Measurements from ENCODE around the gene NKAPL. TPM values are rescaled to one million over a fixed set of nuclear protein-coding genes. Genes with fewer than 3 reads are reported as not detected.
A peak's percentile ranks its signal among the peaks of the same experiment; 100 is the strongest.

The NKAPL gene
- total RNA-seq, 4 donors from 2014 or later = 2.8 to 6.7 (median 4.7) TPM

DNA sequence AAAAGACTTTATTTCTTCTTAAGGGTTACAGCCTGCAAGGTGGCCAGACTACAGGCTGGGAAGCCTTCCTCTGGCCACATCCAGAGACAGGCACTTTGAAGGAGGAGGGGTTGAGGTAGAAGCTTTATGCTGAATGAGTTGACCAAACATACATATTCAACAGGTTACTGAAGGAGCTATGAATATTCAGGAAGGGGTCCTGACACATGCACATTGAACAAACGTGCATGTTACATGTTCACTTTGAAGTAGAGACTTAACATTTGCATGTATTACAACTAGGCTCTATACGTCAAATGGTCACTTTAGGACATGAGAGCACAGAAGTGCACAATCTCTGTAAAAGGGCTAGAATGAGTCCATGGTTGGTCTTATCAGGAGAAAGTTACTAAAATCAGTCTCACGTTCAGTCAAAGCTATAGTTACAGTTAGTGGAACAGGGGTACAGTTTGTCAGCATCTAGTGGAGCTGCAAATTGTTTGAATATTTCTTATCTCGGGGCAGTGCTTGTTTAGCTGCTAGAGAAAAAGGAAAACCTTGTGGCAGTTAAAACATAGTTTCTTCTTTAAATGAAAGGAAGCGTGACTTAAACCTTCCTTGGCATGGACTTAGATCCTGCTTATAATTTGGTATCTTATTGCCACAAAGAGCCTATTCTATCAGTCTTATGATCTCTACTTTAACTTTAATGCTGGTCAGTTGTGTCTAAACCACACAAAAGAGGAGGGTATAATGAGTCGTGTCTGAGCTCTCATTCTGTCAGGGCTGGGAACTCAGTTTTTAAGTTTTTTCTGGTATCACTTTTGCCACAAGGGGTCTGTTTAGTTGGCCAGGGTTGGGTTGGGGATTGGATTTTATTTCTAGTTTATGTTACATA, 38.6 kb upstream of the NKAPL start:
- WGBS = 36% methylated on average over 6 of the region's 6 CpGs
- H3K36me3 ChIP-seq = no peaks in the 10 kb centered on the region
- peaks cover 14 to 23% (median 18%) of the 10 kb centered on the region in 4 donors for H3K4me1 ChIP-seq
- intact Hi-C loops (cut with DNase I) = no loop called here
- no peak for TF ChIP-seq POLR2AphosphoS5 (IDR thresholded peaks at IDR 0.05)
- H3K4me3 ChIP-seq = no peak overlapping the region
- H3K27me3 ChIP-seq = peaks cover 0 to 31% (median 4%) of the 10 kb centered on the region in 4 donors
- no peak overlapping the region for H3K27ac ChIP-seq (replicated peaks in 1 of 4)
- H3K9me3 ChIP-seq = no peaks in the 10 kb centered on the region
- no peak for DNase-seq (ENCODE audit: extremely low spot score)

DNA sequence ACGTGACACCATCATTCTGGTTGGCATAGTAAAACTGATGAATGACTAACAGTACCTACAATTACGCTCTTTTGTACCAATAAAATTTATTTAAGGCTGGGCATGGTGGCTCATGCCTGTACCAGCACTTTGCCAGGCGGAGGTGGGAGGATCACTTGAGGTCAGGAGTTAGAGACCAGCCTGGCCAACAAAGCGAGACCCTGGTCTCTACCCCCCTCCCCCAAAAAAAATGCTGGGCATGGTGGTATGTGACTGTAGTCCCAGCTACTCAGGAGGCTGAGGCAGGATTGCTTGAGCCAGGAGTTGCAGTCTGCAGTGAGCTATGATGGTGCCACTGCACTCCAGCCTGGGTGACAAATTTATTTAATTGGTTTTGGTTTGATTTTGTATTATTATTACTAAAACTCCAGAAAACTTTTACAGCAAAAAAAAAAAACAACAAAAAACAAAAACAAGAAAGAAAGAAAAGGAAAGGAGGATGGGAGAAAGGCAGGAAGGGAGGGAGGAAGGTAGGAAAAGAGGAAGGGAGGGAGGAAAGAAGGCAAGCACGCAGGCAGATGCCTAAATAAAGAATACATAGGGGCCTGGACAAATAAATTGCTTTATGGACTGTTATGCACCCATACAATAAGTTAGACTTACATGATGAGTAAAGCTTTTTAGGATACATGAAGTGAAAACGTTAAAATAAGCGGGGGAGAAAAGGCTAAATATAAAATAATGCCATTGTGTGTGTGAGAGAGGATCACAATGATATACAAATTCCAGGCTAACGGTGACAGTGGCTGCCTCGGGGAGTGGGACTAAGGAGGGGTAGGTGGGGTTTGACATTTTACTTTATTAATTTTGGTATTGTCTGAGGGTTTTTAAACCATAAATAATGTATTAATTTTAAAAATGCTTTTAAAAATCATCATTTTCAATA, 34.7 kb upstream of the NKAPL start:
- H3K27ac ChIP-seq (replicated peaks in 1 of 4) = peak overlapping the region; percentile 81 to 88 (median 84)

DNA sequence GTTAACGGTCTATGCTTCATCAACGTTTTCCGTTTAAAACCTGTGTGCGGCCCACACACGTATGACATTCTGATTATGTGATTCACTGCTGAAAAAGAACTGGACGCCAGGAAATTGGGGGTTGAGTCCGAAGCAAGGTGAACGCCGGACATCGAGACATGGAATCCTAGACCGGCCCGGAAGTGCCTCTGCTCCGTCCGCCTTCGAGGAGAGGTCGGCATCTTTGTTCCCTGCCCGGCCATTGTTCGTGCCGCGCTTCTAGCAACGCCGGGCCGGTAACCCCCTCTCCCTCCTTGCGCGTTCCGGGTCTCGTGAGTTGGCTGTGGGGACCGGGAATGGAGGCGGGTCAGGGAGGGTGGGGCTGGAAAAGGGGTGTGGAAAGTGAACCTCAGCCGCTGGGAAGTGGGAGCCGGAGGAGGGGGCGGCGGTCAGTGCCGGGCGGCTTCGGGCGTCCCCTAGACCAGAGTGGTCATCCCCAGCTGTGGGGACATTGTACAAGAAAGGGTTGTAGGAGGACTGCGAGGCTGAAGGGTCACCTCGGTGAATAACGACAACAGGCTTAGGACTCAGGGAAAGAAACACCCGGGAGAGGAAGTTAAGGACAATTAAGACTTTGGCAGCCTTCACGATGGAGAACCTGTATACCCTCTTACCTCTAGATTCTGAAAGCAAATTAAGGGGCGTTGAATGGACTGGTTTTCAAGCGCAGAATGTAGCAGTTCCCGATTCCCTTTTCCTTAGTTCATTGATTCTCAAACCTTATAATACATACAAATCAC, 33.9 kb upstream of the NKAPL start, which contains the start of gene ZSCAN9:
Gene ZSCAN9, plus strand, starts transcription at position 220 of the 779 bp plus-strand sequence. CDS start 1,810 bp downstream, outside the sequence.
- Histone ChIP-seq H3K4me1 (peaks cover 10 to 27% (median 17%) of the 10 kb centered on the region in 4 donors), H3K36me3 (peaks cover 27 to 34% (median 33%) of the 10 kb centered on the region in 4 donors), H3K27me3 (peaks cover 0 to 19% (median 0%) of the 10 kb centered on the region in 4 donors), H3K9me3 (no peaks in the 10 kb centered on the region), H3K27ac (replicated peaks in 1 of 4) (peak within 1 kb of the TSS; percentile 81 to 88 (median 84)), H3K4me3 (peak within 1 kb of the TSS; percentile 69 to 89 (median 79))
- DNase-seq (ENCODE audit: extremely low spot score) = peak; percentile 95
- TF ChIP-seq POLR2AphosphoS5 (IDR thresholded peaks at IDR 0.05) (peak; percentile 73 to 80), POLR2A (IDR thresholded peaks at IDR 0.05; ENCODE audit: low read depth) (no peak)
- intact Hi-C loops (cut with DNase I) = loop anchor here (5.0 kb wide), 2 partner anchors 37 to 83 kb away; partner anchors contain the start of gene ZKSCAN8
- under 1% methylated on average over 23 of the region's 45 CpGs for WGBS

More for the DNA sequence above, 34.7 kb upstream of the NKAPL start:
- H3K27me3 ChIP-seq = peaks cover 0 to 19% (median 0%) of the 10 kb centered on the region in 4 donors
- intact Hi-C loops (cut with DNase I) = loop anchor here (5.0 kb wide), 2 partner anchors 38 to 82 kb away; partner anchors contain the start of gene ZKSCAN8
- WGBS = 54% methylated on average over 9 of the region's 9 CpGs
- H3K4me3 ChIP-seq = peak overlapping the region; percentile 69 to 89 (median 79)
- peaks cover 18 to 25% (median 24%) of the 10 kb centered on the region in 4 donors for H3K36me3 ChIP-seq
- peaks cover 10 to 29% (median 17%) of the 10 kb centered on the region in 4 donors for H3K4me1 ChIP-seq
- H3K9me3 ChIP-seq = no peaks in the 10 kb centered on the region
- TF ChIP-seq, protein P1, sequence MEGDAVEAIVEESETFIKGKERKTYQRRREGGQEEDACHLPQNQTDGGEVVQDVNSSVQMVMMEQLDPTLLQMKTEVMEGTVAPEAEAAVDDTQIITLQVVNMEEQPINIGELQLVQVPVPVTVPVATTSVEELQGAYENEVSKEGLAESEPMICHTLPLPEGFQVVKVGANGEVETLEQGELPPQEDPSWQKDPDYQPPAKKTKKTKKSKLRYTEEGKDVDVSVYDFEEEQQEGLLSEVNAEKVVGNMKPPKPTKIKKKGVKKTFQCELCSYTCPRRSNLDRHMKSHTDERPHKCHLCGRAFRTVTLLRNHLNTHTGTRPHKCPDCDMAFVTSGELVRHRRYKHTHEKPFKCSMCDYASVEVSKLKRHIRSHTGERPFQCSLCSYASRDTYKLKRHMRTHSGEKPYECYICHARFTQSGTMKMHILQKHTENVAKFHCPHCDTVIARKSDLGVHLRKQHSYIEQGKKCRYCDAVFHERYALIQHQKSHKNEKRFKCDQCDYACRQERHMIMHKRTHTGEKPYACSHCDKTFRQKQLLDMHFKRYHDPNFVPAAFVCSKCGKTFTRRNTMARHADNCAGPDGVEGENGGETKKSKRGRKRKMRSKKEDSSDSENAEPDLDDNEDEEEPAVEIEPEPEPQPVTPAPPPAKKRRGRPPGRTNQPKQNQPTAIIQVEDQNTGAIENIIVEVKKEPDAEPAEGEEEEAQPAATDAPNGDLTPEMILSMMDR (IDR thresholded peaks at IDR 0.05) = no peak
- TF ChIP-seq POLR2AphosphoS5 (IDR thresholded peaks at IDR 0.05) (no peak), EP300 (IDR thresholded peaks at IDR 0.05) (no peak), POLR2A (IDR thresholded peaks at IDR 0.05; ENCODE audit: low read depth) (no peak)
- no peak for DNase-seq (ENCODE audit: extremely low spot score)

DNA sequence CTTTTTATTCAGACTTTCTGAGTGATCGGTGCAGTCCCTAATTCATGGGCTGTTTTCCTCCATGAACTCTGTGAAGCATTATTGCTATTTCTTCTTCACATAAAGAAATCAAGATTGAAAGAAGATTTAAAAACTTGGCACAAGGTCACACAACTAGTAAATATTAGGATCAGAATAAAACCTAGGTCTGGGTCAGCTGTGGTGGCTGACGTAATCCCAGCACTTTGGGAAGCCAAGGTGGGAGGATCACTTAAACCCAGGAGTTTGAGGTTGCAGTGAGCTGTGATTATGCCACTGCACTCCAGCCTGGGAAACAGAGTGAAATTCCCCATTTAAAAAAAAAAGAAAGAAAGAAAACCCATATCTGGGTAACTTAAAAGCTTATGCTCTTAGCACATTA, 32.6 kb upstream of the NKAPL start:
- TF ChIP-seq POLR2AphosphoS5 (IDR thresholded peaks at IDR 0.05) (no peak), EP300 (IDR thresholded peaks at IDR 0.05) (no peak), POLR2A (IDR thresholded peaks at IDR 0.05; ENCODE audit: low read depth) (no peak)
- TF ChIP-seq, protein P1 (IDR thresholded peaks at IDR 0.05) = no peak
- intact Hi-C loops (cut with DNase I) = loop anchor here (5.0 kb wide), 2 partner anchors 36 to 84 kb away; partner anchors contain the start of gene ZKSCAN8
- Histone ChIP-seq H3K27me3 (peaks cover 0 to 13% (median 0%) of the 10 kb centered on the region in 4 donors), H3K9me3 (no peaks in the 10 kb centered on the region), H3K4me3 (no peak overlapping the region), H3K36me3 (peaks cover 29 to 46% (median 44%) of the 10 kb centered on the region in 4 donors), H3K4me1 (peaks cover 10 to 27% (median 17%) of the 10 kb centered on the region in 4 donors), H3K27ac (replicated peaks in 1 of 4) (no peak overlapping the region)
- 84% methylated on average over 2 of the region's 2 CpGs for WGBS
- no peak for DNase-seq (ENCODE audit: extremely low spot score)

DNA sequence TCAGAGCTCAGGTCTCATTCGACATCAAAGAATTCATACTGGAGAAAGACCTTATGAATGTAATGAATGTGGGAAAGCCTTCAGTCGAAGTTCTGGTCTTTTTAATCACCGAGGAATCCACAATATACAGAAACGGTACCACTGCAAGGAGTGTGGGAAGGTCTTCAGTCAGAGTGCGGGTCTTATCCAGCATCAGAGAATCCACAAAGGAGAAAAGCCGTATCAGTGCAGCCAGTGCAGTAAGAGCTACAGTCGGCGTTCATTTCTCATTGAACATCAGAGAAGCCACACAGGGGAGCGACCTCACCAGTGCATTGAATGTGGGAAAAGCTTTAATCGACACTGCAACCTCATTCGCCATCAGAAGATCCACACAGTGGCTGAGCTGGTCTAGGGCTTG, 26.3 kb upstream of the NKAPL start:
- TF ChIP-seq POLR2AphosphoS5 (IDR thresholded peaks at IDR 0.05) (no peak), POLR2A (IDR thresholded peaks at IDR 0.05; ENCODE audit: low read depth) (no peak), EP300 (IDR thresholded peaks at IDR 0.05) (no peak)
- TF ChIP-seq, protein P1 (IDR thresholded peaks at IDR 0.05) = no peak
- intact Hi-C loops (cut with DNase I) = no loop called here
- no peaks in the 10 kb centered on the region for H3K9me3 ChIP-seq
- no peak overlapping the region for H3K27ac ChIP-seq (replicated peaks in 1 of 4)
- peaks cover 43 to 73% (median 61%) of the 10 kb centered on the region in 4 donors for H3K36me3 ChIP-seq
- H3K27me3 ChIP-seq = no peaks in the 10 kb centered on the region
- no peaks in the 10 kb centered on the region for H3K4me1 ChIP-seq
- no peak overlapping the region for H3K4me3 ChIP-seq
- 94% methylated on average over 11 of the region's 11 CpGs for WGBS
- no peak for DNase-seq (ENCODE audit: extremely low spot score)

Data from esophagus muscularis mucosa (tissue), 4 donors.